GM18870 (cell line): ENCODE results near the gene SP2.

ENCODE experiments used
- ATAC-seq: cut with Tn5 transposase; IDR thresholded peaks from one replicate; pipeline ENCODE4 v1.9.1; 2021; ENCODE audit warnings: moderate library complexity; ENCODE audit not compliant: unreplicated experiment

Gene SP2

DNA sequence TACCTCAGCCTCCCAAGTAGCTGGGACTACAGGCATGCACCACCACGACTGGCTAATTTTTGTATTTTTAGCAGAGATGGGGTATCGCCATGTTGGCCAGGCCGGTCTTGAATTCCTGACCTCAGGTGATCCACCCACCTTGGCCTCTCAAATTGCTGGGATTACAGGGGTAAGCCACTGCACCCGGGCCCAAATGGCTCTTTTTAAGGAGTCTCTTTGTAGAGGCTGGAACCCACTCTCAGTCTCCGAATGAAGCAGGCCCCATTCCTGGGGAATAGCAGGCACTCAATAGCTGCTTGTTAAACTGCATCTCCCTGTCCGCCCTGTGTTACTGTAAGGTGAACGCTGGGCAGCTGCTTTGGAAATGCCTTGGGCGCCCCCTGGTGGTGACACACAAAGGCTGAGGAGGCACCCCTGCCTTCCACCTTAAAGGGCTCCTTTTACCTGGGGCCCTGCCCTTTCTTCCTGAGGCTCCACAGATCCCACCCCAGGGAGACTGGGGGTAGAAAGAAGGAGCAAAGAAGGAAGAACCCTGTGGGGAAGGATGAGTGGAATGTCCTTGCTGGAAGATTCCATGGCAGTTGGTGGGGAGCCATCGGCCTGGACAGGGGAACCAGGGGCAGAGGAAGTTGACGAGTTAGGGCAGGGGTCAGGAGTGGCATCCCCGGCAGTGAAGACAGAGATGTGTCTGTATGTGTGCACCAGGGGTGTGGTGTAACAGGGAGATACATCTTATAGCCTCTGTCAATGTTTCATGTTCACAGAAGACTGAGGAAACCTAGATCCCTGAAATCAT is 6.1 kb upstream of the SP2 start:
- no peak for ATAC-seq

GRCh38 chr17:47891545-47892088 is 4.4 kb upstream of the SP2 start:
- ATAC-seq, result no peak

GRCh38 chr17:47894498-47895346 is 1.3 kb upstream of the SP2 start:
- no peak for ATAC-seq

DNA sequence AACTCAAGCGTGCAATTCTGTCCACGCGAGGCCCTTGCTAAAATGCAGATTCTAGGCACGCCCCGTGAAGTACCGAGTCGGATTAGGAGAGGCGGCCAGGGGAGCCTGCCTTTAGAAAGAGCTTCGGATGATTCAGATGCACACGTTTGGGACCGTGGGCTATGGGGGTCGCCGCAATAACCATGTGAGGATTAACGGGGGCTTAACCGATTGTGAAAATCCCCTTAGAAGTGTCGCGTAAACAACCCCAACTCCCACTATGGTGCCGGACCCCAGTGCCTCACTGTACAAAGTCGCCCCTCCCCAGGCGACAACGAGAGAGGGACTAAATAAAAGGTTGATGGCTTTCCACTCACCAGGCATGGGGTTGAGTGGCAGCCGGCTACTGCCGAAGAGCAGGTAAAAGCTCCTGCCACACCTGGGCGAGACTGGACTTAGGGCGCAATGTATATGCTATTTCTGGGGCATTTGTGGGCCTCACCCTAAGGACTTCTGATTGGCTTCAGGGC is 635 bp upstream of the SP2 start:
- no peak for ATAC-seq

DNA sequence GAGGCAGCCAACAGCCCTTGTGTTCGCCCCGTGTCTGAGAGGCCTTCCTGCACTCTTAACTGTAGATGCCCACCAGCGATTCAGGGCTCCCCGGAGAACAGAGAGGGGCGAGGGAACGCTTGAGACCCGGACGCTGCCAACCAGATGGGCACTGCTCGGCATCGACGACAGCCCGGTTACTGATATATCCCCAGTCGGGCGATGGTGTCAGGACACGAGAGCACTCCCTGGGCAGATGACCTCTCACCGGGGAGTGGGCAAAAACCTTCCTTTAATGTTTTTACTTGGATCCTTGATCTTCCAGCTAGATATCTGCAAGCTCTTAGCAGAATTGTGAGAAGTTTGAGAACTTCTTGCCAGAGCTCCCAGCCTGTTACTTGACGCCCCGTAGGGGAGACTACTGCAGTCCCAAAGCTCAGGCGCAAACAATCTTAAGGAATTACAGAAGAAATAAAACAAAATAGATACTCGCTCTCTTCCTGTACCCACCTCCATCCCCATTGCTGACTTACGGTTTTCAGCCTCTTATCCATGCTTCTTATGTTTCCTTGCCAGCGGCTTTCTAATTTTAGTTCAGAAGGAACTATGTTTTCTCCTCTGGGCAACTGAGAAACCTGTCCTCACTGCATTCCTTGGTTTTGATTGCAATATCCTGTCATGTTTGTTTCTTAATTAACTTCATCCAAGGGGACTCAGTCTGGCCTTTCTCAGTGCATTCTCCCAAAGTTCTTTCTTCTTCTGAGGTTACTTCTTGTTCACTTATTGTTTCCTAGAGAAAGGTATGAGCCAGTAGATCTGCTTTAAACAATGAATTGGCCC is 845 bp downstream of the SP2 start:
- no peak for ATAC-seq

GRCh38 chr17:47897561-47897960 is 1.5 kb downstream of the SP2 start:
- ATAC-seq, result no peak

- no peak for ATAC-seq
Measured at GRCh38 chr17:47898241-47898640, 2.2 kb downstream of the SP2 start.

DNA sequence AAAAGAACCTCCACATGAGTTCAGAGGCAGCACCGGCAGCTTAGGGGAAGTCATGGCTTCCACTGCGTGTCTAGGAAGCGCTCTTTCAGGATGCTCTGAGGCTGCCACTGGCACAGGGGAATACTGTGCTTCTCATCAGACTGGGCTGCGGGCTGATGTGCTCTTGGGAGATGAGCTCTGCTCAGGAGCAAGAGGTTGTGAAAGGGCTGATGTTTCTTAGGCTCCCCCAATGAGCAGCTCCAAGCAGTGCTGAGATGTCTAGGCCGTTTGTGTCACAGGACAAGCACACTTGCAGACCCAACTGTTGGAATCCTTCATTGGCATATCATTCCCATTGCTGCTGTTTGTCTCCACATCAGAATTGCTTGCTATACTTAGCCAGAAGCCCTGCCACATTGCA is 3.6 kb downstream of the SP2 start:
- no peak for ATAC-seq

DNA sequence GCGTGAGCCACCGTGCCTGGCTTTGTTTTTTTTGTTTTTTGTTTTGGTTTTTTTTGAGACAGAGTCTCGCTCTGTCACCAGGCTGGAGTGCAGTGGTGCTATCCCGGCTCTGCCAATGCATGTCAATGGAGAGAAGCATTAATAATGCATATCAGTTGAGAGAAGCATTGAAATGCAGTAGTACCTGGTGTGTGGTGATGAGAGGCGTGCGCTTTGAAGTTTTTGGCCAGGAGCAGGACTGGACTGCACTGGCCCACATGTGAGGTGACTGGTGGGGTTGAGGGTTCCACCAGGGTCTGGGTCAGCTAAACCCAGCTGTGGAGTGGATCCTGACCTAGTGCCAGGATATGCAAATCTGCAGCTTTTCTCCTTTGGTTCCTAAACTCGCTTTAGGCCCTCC is 5.4 kb downstream of the SP2 start:
- ATAC-seq, result no peak

- no peak for ATAC-seq
Measured at GRCh38 chr17:47902039-47902744, 6.2 kb downstream of the SP2 start.

GRCh38 chr17:47905221-47905733 is 9.2 kb downstream of the SP2 start:
- ATAC-seq, result no peak

DNA sequence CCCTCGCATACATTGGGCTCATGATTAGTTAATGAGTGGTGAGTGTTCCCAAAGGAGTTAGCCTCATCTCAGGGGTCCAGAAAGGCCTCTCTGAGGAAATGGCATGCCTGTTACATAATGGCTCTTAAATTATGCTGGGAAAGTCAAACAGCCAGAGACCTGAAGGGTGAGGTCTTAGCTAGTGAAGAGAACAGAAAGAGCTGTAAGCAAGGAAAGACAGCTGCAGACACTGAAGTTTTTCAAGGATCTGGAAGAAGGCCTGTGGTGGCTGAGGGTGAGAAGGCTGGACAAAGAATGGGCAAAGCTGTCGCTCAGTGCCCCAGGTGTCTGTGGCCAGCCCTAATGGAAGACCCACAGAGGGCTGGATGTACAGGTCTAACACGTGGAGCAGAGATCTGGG is 10.4 kb downstream of the SP2 start:
- ATAC-seq, result no peak

DNA sequence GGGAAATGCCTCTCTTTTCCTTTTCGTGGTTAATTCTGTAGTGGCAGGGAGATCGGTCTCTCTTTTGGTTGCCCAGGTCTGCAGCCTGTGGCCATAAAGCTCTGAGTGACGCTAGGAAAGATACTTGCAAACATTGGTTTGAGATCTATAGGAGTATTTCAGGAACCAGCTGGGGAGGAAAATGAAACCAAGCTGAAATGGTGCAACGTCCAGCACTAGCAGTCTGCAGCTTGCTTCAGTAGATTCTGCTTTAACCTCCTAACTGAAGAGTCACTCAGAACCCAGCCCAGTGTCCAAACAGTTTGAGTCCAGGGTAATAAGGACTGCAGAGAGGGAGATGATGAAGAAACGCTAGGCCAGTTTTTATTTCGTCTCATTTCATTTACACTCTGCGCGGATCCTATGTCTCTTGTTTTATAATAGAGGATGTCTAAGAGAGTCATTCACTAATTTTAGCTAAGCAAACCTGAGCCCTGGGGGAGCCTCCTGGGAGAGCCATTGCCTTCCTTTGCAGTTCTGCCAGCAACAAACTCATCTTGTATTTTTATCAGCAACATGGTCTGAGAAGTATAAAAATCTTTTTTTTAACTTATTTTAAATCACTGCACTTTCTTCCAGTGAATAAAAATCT is 12.0 kb downstream of the SP2 start:
- ATAC-seq, result no peak

DNA sequence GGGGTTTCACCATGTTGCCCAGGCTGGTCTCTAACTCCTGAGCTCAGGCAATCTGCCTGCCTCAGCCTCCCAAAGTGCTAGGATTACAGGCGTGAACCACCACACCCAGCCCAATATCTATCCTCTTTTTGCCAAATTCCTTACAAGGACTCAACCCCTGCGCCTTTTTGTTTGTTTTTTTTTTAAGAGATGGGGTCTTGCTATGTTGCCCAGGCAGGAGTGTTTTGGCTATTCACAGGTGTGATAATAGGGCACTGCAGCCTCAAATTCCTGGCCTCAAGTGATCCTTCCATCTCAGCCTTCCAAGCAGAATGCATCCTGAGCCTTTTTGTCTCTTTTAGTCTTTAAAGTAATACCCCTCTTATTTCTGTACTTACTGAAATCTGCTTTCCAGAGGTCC is 17.0 kb downstream of the SP2 start:
- no peak for ATAC-seq

- ATAC-seq, result no peak
Measured at GRCh38 chr17:47914306-47914948, 18.4 kb downstream of the SP2 start.

GRCh38 chr17:47915776-47916398 is 19.9 kb downstream of the SP2 start:
- ATAC-seq, result no peak

- no peak for ATAC-seq
Measured at GRCh38 chr17:47916489-47917208, 20.6 kb downstream of the SP2 start.

DNA sequence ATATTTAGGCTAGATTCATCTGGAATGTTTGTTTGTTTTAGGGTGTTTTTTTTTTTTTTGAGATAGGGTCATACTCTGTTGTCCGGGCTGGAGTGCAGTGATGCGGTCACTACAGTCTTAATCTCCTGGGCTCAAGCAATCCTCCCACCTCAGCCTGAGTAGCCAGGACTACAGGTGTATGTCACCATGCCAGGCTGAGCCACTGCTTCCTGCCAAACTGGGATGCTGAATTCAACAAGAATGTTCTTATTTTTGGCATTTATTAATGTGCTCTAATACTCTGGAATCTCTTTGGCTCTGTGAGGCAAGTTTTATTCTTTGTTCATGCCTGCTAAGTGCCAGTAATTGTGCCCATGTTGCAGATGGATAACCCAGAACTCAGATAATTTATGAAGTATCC is 21.5 kb downstream of the SP2 start:
- no peak for ATAC-seq
